ENCODE results near the gene MIA2. TPM values are rescaled to one million over a fixed set of nuclear protein-coding genes. Genes with fewer than 3 reads are reported as not detected.

MIA2 gene
- total RNA-seq, 4 donors from 2014 or later, result 10.9 to 17.0 (median 12.6) TPM

DNA sequence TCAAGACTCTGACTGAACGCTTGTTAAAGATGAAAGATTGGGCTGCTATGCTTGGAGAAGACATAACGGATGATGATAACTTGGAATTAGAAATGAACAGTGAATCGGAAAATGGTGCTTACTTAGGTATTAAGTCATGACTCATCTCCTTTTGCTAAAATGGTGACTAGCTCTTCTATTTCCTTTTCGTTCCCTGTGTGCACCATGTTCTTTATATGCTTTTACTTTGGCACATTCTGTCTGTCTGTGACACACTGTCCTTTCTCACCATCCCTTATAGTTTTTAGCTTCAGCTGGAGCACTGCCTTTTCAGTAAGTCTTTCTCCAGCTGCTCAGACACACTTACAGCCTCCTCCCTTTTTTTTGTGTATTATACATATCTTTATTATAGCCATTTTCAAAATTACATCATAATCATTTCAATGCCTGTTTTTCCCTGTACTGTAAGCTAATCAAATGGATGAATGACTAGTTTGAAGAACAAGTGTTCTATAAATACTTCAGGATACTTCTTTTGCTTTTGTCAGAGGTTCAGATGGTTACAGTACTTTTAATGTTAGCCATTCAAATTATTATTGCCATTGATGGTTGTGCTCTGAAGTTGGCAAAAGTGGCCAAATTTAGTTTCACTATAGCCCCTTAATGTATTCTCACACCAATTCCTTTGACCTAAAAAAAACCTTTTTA is 68.6 kb downstream of the MIA2 start:
- intact Hi-C loops (cut with DNase I), result no loop called here
- H3K27ac ChIP-seq (replicated peaks in 1 of 4), result no peak overlapping the region
- 75% methylated on average over 4 of the region's 4 CpGs for WGBS
- no peak for TF ChIP-seq EP300 (IDR thresholded peaks at IDR 0.05)
- TF ChIP-seq, protein P1, sequence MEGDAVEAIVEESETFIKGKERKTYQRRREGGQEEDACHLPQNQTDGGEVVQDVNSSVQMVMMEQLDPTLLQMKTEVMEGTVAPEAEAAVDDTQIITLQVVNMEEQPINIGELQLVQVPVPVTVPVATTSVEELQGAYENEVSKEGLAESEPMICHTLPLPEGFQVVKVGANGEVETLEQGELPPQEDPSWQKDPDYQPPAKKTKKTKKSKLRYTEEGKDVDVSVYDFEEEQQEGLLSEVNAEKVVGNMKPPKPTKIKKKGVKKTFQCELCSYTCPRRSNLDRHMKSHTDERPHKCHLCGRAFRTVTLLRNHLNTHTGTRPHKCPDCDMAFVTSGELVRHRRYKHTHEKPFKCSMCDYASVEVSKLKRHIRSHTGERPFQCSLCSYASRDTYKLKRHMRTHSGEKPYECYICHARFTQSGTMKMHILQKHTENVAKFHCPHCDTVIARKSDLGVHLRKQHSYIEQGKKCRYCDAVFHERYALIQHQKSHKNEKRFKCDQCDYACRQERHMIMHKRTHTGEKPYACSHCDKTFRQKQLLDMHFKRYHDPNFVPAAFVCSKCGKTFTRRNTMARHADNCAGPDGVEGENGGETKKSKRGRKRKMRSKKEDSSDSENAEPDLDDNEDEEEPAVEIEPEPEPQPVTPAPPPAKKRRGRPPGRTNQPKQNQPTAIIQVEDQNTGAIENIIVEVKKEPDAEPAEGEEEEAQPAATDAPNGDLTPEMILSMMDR (IDR thresholded peaks at IDR 0.05), result no peak
- TF ChIP-seq POLR2AphosphoS5 (IDR thresholded peaks at IDR 0.05), result no peak
- TF ChIP-seq POLR2A (IDR thresholded peaks at IDR 0.05; ENCODE audit: low read depth), result no peak
- no peak for DNase-seq (ENCODE audit: extremely low spot score)
- no peak overlapping the region for H3K4me3 ChIP-seq
- peaks cover under 1 to 59% (median 21%) of the 10 kb centered on the region in 4 donors for H3K36me3 ChIP-seq
- no peaks in the 10 kb centered on the region for H3K27me3 ChIP-seq
- peaks cover 0 to 9% (median 0%) of the 10 kb centered on the region in 4 donors for H3K4me1 ChIP-seq
- no peaks in the 10 kb centered on the region for H3K9me3 ChIP-seq

DNA sequence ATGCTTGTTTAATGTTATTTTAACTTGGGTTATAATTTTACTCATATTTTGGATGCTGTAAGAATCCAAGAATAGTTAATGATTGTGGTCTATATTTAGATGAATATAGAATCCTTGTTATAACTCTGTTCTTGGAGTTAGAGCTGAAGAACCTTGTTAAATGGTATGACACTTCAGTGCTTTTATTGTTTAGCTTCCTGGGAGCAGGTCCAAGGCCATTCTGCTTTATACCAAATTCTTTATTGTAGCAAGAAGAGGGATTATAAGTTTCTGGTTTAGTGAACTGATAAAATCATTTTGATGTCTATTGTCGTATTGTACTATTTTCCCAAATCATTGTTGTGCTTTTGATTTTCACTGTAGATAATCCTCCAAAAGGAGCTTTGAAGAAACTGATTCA is 69.4 kb downstream of the MIA2 start:
- no peak for TF ChIP-seq EP300 (IDR thresholded peaks at IDR 0.05)
- TF ChIP-seq POLR2AphosphoS5 (IDR thresholded peaks at IDR 0.05), result no peak
- TF ChIP-seq, protein P1 (IDR thresholded peaks at IDR 0.05), result no peak
- TF ChIP-seq POLR2A (IDR thresholded peaks at IDR 0.05; ENCODE audit: low read depth), result no peak
- intact Hi-C loops (cut with DNase I), result no loop called here
- DNase-seq (ENCODE audit: extremely low spot score), result no peak
- Histone ChIP-seq H3K27ac (replicated peaks in 1 of 4) (no peak overlapping the region), H3K36me3 (peaks cover 0 to 55% (median 18%) of the 10 kb centered on the region in 4 donors), H3K27me3 (no peaks in the 10 kb centered on the region), H3K4me1 (peaks cover 0 to 9% (median 0%) of the 10 kb centered on the region in 4 donors), H3K4me3 (no peak overlapping the region), H3K9me3 (no peaks in the 10 kb centered on the region)
- WGBS, result 58% methylated on average over 1 of the region's 1 CpG

DNA sequence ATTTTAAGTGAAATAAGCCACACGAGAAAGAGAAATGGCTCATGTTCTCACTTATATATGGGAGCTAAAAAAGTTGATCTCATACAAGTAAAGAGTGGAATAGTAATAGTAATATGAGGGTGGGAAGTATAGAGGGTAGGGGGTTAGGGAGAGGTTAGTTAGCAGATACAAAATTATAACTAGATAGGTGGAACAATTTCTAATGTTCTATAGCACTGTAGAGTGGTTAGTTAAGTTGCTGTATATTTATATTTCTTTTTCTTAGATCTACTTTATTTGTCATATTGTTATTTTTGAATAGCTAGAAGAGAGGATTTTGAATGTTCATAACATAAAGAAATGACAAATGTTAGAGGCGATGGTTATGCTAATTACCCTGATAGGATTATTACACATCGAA is 74.1 kb downstream of the MIA2 start:
- intact Hi-C loops (cut with DNase I), result no loop called here
- no peak for DNase-seq (ENCODE audit: extremely low spot score)

DNA sequence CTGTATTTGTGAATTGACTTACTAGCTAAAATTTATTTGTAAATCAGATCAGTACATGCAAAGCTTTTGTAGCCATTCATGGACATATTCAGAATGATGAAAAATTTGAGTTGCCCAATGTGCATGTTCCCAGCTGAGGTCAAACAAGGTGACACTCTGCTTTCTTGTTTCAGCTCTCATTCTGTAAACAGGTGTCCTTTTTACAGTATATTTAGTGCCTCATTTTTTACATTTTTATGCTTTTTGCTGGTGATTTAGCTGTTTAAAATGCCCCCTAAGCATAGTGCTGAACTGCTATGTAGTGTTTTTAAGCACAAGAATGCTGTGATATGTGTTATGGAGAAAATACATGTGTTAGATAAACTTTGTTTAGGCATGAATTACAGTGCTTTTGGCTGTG is 76.3 kb downstream of the MIA2 start:
- no peak for DNase-seq (ENCODE audit: extremely low spot score)
- H3K36me3 ChIP-seq, result peaks cover 0 to 35% (median 15%) of the 10 kb centered on the region in 4 donors
- no peak overlapping the region for H3K4me3 ChIP-seq
- no peak overlapping the region for H3K27ac ChIP-seq (replicated peaks in 1 of 4)
- no peaks in the 10 kb centered on the region for H3K9me3 ChIP-seq
- H3K27me3 ChIP-seq, result no peaks in the 10 kb centered on the region
- no peak for TF ChIP-seq EP300 (IDR thresholded peaks at IDR 0.05)
- TF ChIP-seq, protein P1 (IDR thresholded peaks at IDR 0.05), result no peak
- no peak for TF ChIP-seq POLR2A (IDR thresholded peaks at IDR 0.05; ENCODE audit: low read depth)
- TF ChIP-seq POLR2AphosphoS5 (IDR thresholded peaks at IDR 0.05), result no peak
- intact Hi-C loops (cut with DNase I), result no loop called here
- H3K4me1 ChIP-seq, result no peaks in the 10 kb centered on the region

More for the DNA sequence above, 74.1 kb downstream of the MIA2 start:
- WGBS, result 99% methylated on average over 3 of the region's 3 CpGs
- TF ChIP-seq POLR2AphosphoS5 (IDR thresholded peaks at IDR 0.05), result no peak
- TF ChIP-seq, protein P1 (IDR thresholded peaks at IDR 0.05), result no peak
- no peak for TF ChIP-seq POLR2A (IDR thresholded peaks at IDR 0.05; ENCODE audit: low read depth)
- TF ChIP-seq EP300 (IDR thresholded peaks at IDR 0.05), result no peak
- Histone ChIP-seq H3K4me1 (peaks cover 0 to 3% (median 0%) of the 10 kb centered on the region in 4 donors), H3K4me3 (no peak overlapping the region), H3K27me3 (no peaks in the 10 kb centered on the region), H3K27ac (replicated peaks in 1 of 4) (no peak overlapping the region), H3K36me3 (peaks cover 0 to 40% (median 11%) of the 10 kb centered on the region in 4 donors), H3K9me3 (no peaks in the 10 kb centered on the region)
